ENCODE measurements around the gene MT1HL1. TPM values are rescaled to one million over a fixed set of nuclear protein-coding genes. Genes with fewer than 3 reads are reported as not detected.

The MT1HL1 gene
- total RNA-seq, 1 experiment from 2014 or later = not detected

DNA sequence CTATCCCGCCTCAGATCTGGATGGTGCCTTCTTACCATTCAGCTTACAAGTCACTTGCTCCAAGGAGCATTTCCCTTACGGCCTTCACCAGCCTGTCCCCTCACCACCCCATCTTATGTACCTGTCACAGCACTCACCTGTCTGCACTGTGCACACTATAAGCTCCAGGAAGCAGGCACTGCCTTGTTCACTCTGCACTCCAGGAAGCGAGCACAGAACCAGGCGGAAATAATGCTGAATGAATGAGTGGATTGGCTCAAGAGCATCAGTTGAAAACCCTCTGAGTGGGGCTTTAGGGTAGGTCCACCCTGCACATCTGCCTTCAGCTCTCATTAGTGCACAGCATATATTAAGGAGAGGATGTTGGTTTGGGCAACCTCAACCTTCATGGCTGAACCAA is 28.8 kb upstream of the MT1HL1 start:
- DNase-seq = no peak
- Histone ChIP-seq H3K36me3 (replicated peaks; ENCODE audit: control insufficient read depth, insufficient read depth, low read length) (no peaks in the 10 kb centered on the region), H3K4me3 (ENCODE audit: insufficient read depth, low read depth, low read length) (no peak overlapping the region), H3K27me3 (ENCODE audit: control insufficient read depth, insufficient read depth, low read length) (no peaks in the 10 kb centered on the region)

DNA sequence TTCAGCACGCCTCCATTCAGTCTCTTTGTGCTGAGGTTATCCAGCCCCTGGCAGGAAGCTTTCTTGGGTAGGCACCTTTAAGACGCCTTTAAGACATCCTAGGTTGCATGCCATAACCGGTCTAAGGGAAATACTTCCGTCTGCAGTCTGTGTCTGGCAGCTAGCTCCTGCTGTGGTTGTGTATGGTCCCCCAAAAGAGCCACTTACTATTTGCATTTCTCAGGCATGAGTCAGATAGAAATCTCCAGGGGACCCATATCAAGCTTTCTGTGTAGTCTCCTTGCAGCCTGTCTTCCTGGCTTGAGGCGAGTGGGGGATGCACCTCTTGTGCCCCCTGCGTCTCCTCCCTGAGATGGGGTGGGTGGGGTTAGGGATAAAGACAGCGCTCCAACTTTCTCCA is 27.8 kb upstream of the MT1HL1 start:
- Histone ChIP-seq H3K27me3 (ENCODE audit: control insufficient read depth, insufficient read depth, low read length) (no peaks in the 10 kb centered on the region), H3K4me3 (ENCODE audit: insufficient read depth, low read depth, low read length) (no peak overlapping the region), H3K36me3 (replicated peaks; ENCODE audit: control insufficient read depth, insufficient read depth, low read length) (no peaks in the 10 kb centered on the region)
- peak; percentile 42 for DNase-seq

DNA sequence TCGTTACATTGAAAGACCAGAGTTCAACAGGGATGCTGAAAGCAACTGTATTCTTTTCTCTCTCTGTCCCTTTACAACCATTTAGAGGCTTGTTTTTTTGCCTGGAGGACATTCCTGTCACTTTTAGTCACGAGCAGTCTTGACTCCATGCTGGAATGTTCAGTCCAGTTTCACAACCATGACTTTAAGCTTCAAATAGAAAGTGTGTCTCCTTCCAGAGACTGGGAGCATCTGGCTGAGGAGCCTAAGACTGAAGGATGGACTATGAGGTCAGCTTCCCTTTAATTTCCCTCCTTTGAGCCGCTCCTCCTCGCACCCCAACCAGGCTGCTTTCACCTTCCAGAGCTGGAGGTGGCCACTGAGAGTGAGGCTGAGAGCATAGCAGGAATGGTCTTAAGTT is 27.2 kb upstream of the MT1HL1 start:
- Histone ChIP-seq H3K27me3 (ENCODE audit: control insufficient read depth, insufficient read depth, low read length) (no peaks in the 10 kb centered on the region), H3K36me3 (replicated peaks; ENCODE audit: control insufficient read depth, insufficient read depth, low read length) (no peaks in the 10 kb centered on the region), H3K4me3 (ENCODE audit: insufficient read depth, low read depth, low read length) (no peak overlapping the region)
- no peak for DNase-seq

DNA sequence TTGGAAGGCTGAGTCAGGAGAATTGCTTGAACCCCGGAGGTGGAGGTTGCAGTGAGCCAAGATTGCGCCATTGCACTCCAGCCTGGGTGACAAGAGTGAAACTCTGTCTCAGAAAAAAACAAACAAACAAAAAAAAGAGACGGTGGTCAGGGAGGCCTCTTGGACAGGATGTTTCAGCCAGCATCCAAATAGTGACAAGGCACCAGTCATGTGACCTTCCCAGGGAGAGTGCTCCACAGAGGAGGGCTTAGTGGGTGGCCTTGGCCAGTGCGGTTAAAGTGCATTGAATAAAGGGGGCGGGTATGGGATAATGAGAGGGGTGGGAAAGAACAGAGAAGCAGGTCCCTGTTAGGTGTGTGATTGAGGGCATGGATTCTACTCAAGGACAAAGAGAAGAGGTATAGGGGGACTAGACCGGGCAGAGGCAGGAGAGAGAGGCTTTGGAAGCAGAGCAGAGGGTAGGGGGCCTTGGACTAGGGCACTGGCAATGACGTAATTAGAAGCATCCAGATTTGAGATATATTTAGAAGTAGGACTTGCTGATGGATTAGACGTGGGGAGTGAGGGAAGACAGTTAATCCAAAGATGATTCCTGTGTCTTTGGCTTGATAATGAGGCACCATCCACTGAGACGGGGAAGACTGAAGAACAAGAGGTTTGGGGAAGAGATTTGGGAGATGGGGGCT is 25.8 kb upstream of the MT1HL1 start:
- DNase-seq = no peak

DNA sequence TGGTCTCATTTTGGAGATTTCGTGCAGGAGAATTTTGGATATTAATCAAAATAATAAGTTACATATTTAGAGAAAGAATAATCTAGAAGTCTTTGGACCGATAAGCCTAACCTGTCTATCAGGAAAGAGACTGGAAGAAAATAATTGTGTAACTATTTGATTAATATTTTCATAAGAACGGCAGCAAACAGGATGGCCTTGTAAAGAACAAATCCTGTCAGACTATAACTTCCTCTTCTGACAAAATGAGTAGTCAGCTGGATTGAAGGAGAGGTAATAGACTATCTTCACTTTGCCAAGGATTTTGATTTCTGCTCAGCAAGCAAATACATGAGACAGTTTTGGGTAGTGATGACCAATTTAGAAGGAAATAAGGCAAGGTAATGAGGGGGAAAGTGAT is 25.0 kb upstream of the MT1HL1 start:
- no peak for DNase-seq
- Histone ChIP-seq H3K36me3 (replicated peaks; ENCODE audit: control insufficient read depth, insufficient read depth, low read length) (no peaks in the 10 kb centered on the region), H3K4me3 (ENCODE audit: insufficient read depth, low read depth, low read length) (no peak overlapping the region)

More for the DNA sequence above, 25.8 kb upstream of the MT1HL1 start:
- Histone ChIP-seq H3K27me3 (ENCODE audit: control insufficient read depth, insufficient read depth, low read length) (no peaks in the 10 kb centered on the region), H3K36me3 (replicated peaks; ENCODE audit: control insufficient read depth, insufficient read depth, low read length) (no peaks in the 10 kb centered on the region), H3K4me3 (ENCODE audit: insufficient read depth, low read depth, low read length) (no peak overlapping the region)

DNA sequence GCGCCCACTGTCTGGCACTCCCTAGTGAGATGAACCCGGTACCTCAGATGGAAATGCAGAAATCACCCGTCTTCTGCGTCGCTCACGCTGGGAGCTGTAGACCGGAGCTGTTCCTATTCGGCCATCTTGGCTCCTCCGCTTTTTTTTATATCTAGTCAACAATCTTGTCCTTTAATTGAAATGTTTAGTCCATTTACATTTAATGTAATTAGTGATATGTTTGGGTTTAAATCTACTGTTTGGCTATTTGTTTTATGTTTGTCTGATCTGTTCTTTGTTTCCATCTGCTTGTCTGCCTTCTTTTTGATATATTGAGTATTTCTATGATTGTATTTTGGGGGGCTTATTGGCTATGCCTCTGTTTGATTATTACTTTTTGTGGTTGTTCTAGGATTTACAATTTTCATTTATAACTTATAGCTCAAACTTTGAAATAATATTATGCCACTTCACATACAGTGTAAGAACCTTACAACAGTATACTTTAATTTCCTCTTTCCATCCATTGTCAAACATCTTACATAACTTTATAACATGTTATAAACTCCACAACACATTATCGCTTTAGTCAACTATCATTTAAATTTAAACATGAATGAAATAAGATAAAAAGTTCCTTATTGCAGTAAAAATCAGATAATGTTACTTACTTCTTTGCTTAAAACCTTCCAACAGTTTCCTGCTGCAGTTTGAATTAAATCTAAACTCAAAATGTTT is 21.3 kb upstream of the MT1HL1 start:
- Histone ChIP-seq H3K36me3 (replicated peaks; ENCODE audit: control insufficient read depth, insufficient read depth, low read length) (no peaks in the 10 kb centered on the region), H3K4me3 (ENCODE audit: insufficient read depth, low read depth, low read length) (no peak overlapping the region), H3K27me3 (ENCODE audit: control insufficient read depth, insufficient read depth, low read length) (no peaks in the 10 kb centered on the region)
- no peak for DNase-seq

More for the DNA sequence above, 25.0 kb upstream of the MT1HL1 start:
- H3K27me3 ChIP-seq (ENCODE audit: control insufficient read depth, insufficient read depth, low read length) = no peaks in the 10 kb centered on the region

DNA sequence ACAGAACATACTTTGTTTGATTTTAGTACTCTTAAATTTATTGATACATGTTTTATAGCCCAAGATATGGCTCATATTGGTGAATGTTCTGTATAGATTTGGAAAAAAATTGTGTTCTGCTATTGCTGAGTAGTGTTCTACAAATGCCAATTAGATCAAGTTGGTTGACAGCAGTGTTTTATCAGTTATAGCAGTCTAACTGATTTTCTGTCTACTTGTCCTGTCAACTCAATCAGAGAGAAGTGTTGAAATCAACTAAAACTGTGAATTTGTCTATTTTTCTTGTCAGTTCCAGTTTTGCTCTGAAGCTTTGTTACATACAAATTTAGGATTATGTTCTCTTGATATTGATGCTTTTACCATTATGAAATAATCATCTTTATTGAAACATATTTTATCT is 14.7 kb upstream of the MT1HL1 start:
- Histone ChIP-seq H3K4me3 (ENCODE audit: insufficient read depth, low read depth, low read length) (no peak overlapping the region), H3K27me3 (ENCODE audit: control insufficient read depth, insufficient read depth, low read length) (no peaks in the 10 kb centered on the region), H3K36me3 (replicated peaks; ENCODE audit: control insufficient read depth, insufficient read depth, low read length) (no peaks in the 10 kb centered on the region)
- no peak for DNase-seq

DNA sequence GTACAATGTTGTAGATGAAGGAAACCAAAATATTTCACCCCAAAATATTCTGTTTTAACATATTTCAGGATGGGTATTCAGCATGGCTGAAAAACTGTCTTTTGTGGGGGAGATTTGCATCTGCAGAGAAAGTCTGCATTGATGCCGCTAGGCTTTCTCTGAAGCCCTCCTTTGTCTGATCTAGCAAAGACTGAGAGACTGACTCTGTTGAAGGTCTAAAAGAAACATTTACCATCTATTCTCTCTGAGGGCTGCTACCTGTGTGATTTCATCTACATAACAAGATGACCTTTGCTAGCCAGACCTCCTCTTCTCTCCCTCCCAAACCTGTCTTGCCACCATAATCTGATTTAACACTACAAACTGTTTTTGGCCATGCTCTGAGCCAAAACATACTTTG is 12.4 kb upstream of the MT1HL1 start:
- H3K4me3 ChIP-seq (ENCODE audit: insufficient read depth, low read depth, low read length) = no peak overlapping the region
- no peaks in the 10 kb centered on the region for H3K36me3 ChIP-seq (replicated peaks; ENCODE audit: control insufficient read depth, insufficient read depth, low read length)
- H3K27me3 ChIP-seq (ENCODE audit: control insufficient read depth, insufficient read depth, low read length) = no peaks in the 10 kb centered on the region
- peak; percentile 65 for DNase-seq

DNA sequence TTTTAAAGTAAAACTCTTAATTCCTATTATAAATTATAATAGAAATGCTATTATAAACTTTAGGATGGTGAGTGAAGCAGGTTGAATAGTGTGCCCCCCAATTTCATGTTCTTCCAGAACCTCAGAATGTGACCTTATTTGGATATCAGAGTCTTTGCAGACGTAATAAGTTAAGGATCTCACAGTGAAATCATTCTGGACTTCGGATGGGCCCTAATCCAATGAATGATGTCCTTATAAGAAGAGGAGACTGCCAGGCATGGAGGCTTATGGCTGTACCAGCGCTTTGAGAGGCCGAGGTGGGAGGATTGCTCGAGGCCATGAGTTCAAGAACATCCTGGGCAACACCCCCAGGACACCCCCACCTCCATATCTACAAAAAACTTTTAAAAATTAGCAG is 9.4 kb upstream of the MT1HL1 start:
- no peaks in the 10 kb centered on the region for H3K27me3 ChIP-seq (ENCODE audit: control insufficient read depth, insufficient read depth, low read length)
- no peak for DNase-seq
- H3K36me3 ChIP-seq (replicated peaks; ENCODE audit: control insufficient read depth, insufficient read depth, low read length) = no peaks in the 10 kb centered on the region
- H3K4me3 ChIP-seq (ENCODE audit: insufficient read depth, low read depth, low read length) = no peak overlapping the region

DNA sequence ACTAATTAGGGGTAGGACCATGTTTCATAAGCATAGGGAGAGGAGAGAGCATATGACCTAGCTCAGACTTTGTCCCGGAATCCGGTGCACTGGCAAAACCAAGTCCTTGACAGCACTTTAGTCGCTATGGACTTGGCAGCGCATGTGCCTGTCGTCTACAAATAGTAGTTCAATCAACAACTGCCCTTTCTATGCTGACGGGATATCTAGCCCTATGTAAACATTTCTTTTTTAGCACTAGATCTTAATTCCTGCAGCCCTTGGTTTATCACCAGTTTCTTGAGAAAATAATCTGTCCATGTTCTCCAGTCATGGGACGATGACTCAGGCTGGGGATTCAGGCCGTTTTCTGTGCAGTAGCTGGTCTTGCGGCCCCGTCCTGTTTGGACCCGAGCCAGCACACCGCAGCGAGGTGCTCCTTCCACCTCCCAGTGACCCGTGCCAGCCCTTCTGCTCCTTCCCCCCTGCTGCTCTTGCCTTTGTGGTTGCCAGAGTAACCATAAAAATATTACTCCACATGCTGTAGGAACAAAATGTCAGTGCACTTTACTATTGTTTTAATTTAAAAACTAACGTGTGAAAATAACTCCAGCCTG is 8.6 kb upstream of the MT1HL1 start:
- H3K4me3 ChIP-seq (ENCODE audit: insufficient read depth, low read depth, low read length) = no peak overlapping the region
- H3K27me3 ChIP-seq (ENCODE audit: control insufficient read depth, insufficient read depth, low read length) = no peaks in the 10 kb centered on the region
- DNase-seq = no peak
- H3K36me3 ChIP-seq (replicated peaks; ENCODE audit: control insufficient read depth, insufficient read depth, low read length) = no peaks in the 10 kb centered on the region

DNA sequence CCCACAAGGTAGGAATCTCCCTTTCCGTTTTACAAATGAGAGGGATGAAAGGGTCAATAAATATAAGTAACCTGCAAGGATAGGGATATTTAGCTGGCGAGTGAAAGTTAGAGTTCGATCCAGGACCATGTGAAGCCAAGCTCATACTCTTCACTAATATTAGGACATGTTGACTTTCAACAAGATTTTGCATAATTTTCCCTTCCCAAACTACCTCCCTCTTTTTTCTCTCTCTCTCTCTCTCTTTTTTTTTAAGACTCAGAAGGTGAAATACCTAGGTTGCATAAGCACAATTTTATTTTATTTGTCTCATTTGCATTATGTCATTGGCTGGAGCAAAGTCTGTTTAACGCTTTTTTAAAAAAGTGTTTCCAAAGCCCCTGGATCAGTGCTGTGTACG is 8.1 kb upstream of the MT1HL1 start:
- no peaks in the 10 kb centered on the region for H3K36me3 ChIP-seq (replicated peaks; ENCODE audit: control insufficient read depth, insufficient read depth, low read length)
- H3K27me3 ChIP-seq (ENCODE audit: control insufficient read depth, insufficient read depth, low read length) = no peaks in the 10 kb centered on the region
- H3K4me3 ChIP-seq (ENCODE audit: insufficient read depth, low read depth, low read length) = no peak overlapping the region
- DNase-seq = no peak

DNA sequence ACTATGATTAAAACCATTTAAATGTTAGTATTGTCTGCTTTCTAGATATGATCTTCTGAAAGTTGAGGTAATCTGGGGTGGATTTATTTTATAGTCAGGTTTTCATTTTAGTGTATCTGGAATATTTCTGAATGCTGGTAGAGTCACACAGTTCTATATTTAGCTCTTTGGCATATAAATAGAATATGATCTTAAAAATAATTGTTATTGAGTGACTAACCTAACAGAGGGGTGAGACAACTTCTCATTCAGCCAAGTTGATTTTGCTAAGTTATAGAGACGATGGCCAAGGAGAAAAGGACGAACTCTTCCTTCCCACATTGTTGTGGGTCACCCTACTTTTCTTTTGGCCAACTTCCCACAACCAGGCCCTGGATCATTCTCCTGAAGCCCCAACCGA is 7.2 kb upstream of the MT1HL1 start:
- H3K27me3 ChIP-seq (ENCODE audit: control insufficient read depth, insufficient read depth, low read length) = no peaks in the 10 kb centered on the region
- no peak overlapping the region for H3K4me3 ChIP-seq (ENCODE audit: insufficient read depth, low read depth, low read length)
- no peak for DNase-seq
- no peaks in the 10 kb centered on the region for H3K36me3 ChIP-seq (replicated peaks; ENCODE audit: control insufficient read depth, insufficient read depth, low read length)

DNA sequence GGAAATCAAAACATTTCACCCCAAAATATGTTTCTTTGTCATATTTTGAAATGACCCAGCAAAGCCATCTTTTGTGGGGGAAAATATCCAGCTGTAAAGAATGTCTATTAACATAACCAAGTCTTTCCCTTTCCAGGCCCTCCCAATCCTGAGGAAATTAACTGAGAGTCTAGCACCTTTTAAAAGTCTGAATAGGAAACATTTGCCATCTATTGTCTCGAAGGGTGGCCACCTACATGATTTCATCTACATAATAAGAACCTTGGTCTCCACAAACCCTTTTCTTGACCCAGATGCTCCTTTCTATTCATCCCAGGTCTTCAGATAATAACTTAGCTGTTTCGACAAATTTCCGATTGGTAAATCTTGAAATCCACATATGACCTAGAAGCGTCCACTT is 5.4 kb upstream of the MT1HL1 start:
- Histone ChIP-seq H3K36me3 (replicated peaks; ENCODE audit: control insufficient read depth, insufficient read depth, low read length) (no peaks in the 10 kb centered on the region), H3K4me3 (ENCODE audit: insufficient read depth, low read depth, low read length) (no peak overlapping the region), H3K27me3 (ENCODE audit: control insufficient read depth, insufficient read depth, low read length) (no peaks in the 10 kb centered on the region)
- DNase-seq = no peak

DNA sequence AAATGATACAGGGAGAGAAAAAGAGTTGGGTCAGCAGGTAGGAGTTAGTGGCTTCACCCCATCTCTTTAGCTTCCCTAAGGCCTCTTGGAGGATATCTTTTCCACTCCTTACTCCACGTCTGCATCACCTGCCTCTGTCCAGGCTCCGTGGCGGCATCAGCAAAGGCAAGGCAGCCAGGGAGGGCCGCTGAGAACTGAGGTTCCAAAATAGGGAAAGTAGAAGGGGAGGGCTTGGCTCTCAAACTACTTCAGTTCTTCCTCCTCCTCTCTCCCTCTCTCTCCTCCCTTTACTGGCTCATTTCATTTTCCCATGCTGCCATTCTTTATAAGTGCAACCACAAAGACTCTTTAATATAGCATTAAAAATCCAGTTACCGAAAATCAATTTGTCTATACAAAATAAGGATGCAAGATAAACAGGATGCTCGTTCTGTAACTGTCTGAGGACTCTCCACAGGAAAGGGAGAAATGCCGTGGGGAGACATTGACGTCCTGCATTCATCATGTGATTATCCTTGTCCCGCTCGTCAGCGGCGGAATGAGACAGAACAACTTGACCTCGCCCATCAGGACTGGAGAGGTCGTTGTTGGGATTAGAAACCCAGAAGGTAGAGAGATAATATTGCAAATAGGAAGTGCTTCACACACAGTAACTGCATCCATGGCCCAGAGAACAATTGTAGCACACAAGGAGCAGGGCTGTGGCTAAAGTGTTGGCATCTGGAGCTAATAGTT is 3.1 kb upstream of the MT1HL1 start:
- no peaks in the 10 kb centered on the region for H3K27me3 ChIP-seq (ENCODE audit: control insufficient read depth, insufficient read depth, low read length)
- no peaks in the 10 kb centered on the region for H3K36me3 ChIP-seq (replicated peaks; ENCODE audit: control insufficient read depth, insufficient read depth, low read length)
- no peak for DNase-seq
- H3K4me3 ChIP-seq (ENCODE audit: insufficient read depth, low read depth, low read length) = no peak overlapping the region

DNA sequence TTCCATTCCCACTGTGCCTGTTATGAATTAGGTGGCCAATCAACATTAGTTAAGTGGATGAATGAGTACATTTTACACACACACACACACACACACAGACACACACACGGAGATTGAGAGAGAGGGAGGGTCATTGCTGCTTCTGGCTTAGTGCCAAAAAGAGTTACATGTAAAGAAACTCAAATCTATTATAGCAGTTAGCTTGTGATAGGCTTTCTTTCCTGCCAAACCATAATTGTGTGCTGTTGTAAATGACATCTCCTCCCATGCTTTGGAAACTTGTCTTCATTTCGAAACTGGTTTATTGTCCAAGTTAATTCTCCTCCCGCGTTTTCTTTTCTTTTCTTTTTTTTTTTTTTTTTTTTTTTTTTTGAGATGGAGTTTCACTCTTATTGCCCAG is 1.4 kb upstream of the MT1HL1 start:
- Histone ChIP-seq H3K4me3 (ENCODE audit: insufficient read depth, low read depth, low read length) (no peak overlapping the region), H3K27me3 (ENCODE audit: control insufficient read depth, insufficient read depth, low read length) (peaks cover 4% of the 10 kb centered on the region; the same call in 1 of the 2 replicates), H3K36me3 (replicated peaks; ENCODE audit: control insufficient read depth, insufficient read depth, low read length) (no peaks in the 10 kb centered on the region)
- DNase-seq = no peak
